Measurements from ENCODE around the gene SMAD4.
"Not testable (repeated sequence)": the region's sequence is repeated elsewhere in the genome, so short reads cannot be mapped to it uniquely, and the experiment has no call there.

SMAD4 gene

DNA sequence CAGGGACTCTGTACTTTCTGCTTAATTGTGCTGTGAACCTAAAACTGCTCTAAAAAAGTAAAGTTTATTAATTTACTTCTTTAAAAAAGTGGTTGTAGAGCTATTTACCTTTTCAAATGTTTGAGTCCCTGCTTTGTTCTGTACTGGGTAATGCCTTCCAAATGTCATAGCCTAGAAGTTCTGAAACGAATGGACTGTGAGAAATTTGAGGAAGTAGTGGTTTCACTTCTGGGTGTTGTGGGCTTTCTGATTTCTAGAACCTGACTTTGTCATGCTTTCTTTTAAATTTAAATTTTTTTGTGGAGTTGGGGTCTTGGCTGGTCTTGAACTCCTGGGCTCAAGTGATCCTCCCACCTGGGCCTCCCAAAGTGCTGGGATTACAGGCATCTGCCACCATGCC is 44.6 kb downstream of the SMAD4 start:
- peak; percentile 56 for DNase-seq

DNA sequence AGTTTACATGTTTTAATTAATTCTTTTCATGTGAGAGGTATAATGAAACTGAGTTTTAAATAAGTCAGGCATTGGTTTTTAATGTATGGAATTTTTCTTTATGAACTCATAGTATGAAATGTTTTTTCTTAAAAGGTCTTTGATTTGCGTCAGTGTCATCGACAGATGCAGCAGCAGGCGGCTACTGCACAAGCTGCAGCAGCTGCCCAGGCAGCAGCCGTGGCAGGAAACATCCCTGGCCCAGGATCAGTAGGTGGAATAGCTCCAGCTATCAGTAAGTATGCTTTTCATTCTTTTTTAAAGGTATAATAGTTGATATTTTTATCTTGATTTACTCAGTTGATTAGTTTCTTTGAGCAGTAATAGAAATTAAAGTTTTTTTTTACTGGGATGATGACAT is 46.5 kb downstream of the SMAD4 start:
- no peak for DNase-seq

DNA sequence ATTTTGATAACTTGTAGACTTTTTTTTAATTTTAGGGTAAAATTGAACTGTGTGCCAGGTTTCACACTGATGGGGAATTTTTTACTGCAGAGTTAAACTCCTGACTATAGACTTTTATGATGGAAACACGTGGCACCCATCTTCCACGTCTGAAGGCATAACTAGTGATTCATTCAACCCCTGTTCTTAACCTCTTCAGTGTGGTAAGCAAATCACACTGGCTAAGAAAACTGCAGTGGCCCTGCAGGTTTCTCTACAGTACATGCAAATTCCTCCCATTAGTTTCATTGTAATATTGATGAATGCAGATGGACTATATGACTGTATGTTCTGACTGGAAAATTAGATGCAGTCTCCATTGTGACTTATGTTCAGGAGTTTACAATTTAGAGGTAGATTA is 47.2 kb downstream of the SMAD4 start:
- DNase-seq, result no peak

DNA sequence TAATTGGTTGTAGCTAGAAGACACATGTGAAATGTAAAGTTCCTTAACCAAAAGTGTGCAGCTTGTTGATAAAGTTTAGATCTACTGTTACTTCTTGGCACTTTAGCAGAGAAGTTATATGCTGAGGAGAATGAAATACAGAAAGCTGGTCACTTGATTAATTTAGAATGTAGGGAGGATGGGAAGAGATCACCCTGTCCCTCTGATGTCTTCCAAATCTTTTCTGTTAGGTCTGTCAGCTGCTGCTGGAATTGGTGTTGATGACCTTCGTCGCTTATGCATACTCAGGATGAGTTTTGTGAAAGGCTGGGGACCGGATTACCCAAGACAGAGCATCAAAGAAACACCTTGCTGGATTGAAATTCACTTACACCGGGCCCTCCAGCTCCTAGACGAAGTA is 48.0 kb downstream of the SMAD4 start:
- DNase-seq, result no peak

DNA sequence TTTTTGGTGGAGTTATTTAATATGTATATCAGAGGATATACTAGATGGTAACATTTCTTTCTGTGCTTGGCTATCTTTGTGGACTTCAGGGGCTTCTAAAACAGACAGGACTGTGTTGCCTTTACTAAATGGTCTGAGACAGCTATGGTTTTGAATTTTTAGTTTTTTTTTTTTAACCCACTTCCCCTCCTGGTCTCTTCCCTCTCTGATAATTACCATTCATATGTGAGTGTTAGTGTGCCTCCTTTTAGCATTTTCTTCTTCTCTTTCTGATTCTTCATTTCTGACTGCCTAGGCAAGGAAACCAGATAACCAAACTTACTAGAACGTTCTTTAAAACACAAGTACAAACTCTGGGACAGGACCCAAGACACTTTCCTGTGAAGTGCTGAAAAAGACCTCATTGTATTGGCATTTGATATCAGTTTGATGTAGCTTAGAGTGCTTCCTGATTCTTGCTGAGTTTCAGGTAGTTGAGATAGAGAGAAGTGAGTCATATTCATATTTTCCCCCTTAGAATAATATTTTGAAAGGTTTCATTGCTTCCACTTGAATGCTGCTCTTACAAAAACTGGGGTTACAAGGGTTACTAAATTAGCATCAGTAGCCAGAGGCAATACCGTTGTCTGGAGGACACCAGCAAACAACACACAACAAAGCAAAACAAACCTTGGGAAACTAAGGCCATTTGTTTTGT is 52.7 kb downstream of the SMAD4 start:
- no peak for DNase-seq

DNA sequence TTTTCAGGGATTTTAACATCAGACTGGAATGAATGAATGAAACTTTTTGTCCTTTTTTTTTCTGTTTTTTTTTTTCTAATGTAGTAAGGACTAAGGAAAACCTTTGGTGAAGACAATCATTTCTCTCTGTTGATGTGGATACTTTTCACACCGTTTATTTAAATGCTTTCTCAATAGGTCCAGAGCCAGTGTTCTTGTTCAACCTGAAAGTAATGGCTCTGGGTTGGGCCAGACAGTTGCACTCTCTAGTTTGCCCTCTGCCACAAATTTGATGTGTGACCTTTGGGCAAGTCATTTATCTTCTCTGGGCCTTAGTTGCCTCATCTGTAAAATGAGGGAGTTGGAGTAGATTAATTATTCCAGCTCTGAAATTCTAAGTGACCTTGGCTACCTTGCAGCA is 53.4 kb downstream of the SMAD4 start:
- no peak for DNase-seq

DNA sequence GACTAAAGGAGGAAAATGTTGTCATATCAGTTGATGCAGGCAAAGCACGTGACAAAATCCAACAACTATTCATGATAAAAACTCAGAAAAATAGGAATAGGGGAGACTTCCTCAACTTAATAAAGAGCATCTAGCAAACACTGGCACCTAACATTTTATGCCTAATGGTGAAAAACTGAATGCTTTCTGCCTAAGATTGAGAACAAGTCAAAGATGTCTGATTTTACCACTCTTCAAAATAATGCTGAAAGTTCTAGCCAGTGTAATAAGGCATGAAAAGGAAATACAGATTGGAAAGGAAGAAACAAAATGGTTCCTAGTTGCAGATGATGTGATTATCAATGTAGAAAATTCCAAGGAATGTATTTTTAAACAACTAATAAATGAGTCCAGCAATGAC is 58.4 kb downstream of the SMAD4 start:
- no peak for DNase-seq

DNA sequence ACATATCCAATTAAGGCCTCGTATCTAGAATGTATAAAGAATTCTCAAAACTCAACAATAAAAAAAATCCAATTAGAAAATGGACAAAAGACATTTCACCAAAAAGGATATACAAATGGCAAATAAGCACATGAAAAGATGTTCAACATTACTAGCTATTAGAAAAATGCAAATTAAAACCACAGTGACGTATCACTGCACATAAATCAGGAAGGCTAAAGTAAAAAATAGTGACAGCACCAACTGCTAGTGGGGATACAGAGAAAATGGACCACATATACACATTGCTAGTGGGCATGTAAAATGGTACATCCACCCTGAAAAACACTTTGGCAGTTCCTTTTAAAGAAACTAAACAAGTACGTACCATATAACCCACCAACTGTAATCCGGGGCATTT is 59.7 kb downstream of the SMAD4 start:
- DNase-seq, result no peak

DNA sequence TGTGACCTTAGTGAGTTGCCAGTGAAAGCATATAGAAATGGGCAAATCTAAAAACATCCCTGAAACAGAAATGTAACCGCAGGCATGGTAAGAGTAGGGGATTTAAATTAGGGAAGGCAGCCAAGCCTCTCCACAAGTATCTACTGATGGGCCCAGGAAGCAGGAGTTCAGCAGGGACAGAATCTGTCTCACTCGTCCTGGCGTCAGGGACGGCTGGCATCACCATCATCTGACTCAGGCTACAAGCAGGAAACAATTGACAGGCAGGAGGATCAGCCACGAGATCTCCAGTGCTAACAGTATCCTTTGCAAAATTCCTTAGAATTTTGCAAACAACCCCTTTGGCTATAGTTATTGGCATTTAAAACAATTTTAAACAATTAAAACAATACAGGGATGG is 61.3 kb downstream of the SMAD4 start:
- no peak for DNase-seq

DNA sequence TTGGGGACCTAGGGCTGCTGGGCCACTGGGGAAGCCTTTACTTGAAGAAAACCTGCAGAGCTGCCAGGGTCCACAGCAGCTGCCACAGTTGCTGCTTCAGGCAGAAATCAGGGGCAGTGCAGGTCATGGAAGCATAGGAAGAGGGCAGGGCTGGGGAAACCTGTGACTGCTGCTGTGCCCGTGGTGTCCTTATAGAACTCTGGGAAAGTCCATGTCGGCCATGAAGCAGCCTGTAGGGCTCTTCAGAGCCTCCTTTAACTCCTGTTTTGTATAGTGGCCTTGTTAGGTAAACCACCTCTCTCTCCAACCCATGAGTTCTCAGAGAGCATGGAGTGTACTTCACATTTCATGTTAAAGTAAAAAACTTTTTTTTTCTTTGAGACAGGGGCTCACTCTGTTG is 62.1 kb downstream of the SMAD4 start:
- no peak for DNase-seq

DNA sequence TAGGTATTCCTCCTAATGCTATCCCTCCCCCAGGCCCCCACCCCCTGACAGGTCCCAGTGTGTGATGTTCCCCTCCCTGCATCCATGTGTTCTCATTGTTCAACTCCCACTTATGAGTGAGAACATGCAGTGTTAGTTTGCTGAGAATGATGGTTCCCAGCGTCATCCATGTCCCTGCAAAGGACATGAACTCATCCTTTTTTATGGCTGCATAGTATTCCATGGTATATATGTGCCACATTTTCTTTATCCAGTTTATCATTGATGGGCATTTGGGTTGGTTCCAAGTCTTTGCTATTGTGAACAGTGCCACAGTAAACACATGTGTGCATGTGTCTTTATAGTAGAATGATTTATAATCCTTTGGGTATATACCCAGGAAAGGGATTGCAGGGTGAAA is 63.0 kb downstream of the SMAD4 start:
- DNase-seq, result not testable (repeated sequence)

DNA sequence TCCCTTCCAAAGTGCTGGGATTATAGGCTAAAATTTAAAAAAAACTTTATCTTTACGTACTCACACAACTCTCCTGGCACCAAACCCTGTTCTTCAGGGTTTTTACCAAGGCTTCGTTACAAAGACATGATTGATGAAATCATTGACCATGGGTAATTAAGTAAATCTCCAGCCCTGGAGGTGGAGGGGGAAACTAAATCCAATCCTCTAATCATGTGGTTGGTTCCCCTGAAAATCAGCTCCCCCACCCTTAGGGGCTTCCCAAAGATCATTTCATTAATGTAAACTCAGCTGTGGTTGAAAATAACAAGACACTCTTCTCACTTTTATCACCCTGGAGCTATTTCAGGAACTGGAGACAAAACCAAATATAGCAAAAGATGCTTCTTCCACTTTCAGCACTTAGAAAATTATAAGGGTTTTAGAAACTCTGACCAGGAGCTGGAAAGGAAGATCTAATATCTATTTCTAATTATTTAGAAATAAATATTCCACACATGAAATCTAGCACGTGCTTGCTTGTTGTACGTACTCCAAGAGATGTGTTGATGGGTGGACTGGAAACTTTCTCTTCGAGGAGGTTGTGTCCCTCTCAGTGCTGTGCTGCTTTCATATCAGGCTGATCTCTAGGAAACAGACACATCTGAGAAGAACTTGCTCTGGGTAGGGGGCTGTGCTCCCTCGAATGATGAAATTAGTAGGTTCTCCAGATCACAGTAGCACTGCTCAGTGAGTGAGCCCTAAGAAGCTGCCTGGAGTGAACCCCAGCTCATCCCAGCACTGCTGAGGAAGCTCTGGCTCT is 67.2 kb downstream of the SMAD4 start:
- no peak for DNase-seq

DNA sequence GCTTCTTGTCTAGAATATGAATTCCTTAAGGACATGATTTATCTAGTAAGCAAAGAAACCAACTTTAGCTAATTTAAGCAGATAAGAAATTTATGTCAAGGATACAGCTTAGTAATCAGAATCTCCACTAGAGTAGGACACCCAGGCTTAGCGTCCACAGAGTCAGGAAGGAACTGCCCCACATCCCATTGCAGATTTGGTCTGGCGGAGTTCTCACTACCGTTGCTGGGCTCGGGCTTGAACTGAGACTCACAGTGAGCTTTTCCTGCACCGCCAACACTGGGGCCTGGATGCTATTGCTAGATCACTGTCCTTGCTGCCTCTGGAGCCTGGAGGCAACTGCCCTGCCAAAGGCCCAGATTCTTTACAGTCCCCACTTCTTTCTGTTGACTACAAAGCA is 68.1 kb downstream of the SMAD4 start:
- DNase-seq, result no peak

DNA sequence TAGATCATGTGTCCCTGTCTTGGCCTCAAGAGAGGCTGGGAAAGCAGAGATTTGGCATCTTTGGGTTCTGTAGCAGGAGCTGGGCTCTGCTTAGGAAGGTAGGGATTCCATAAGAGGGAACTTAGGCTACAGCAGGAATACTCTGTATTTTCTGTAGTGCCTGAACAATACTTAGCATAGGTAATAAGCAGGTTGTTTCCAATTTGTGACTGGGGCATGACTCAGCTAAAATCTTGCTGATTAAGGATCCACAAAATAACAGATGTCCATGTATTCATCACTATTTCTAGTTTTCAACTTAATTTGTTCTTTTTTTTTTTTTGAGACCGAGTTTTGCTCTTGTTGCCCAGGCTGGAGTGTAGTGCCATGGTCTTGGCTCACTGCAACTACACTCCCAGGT is 68.5 kb downstream of the SMAD4 start:
- no peak for DNase-seq

DNA sequence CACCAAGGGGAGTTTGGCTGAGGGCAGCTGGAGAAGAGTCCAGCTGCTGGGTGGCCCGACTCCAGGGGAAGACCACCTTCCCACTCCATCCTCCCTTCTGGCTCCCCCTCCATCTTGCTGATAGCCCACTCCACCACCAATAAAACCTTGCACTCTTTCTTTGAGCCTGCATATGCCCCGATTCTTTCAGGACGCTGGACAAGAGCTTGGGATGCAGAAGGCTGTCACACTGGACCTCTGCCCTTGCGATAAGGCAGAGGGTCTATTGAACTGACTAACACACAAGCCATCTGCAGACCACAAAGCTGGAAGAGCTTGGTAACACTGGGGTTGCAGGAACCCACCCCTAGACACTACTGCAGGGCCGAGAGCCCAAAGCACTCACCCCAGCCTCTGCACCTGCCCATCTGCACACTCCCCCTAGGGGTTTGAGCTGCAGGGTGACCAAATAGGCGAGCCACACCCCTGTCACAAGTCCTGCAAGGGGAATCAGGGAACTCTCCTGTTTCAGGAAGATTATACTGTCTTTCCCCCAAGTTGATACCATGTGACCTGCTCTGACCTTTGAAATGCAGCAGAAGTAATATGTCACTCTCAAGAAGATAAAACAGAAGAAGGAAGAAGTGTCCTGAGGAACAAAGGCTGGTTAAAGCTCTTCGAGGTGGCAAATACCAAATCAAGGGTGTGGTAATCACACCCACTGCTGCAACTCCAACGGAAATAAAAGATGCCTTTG is 70.5 kb downstream of the SMAD4 start:
- peak; percentile 4 for DNase-seq

DNA sequence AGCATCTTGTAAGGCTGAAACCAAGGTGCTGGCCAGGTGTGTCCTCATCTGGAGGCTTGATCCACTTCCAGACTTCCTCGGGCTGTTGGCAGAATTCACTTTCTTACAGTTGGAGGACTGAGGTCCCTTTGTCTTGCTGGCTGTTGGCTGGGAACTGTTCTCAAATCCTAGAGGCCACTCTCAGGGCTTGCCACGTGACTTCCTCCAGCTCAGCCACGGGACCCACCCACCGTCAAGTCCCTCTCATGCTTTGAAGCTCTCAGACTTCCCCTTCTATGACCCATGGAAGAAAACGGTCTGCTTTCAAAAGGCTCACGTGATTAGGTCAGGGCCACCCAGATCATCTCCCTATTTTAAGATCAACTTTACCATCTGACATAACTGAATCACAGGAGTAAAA is 77.1 kb downstream of the SMAD4 start:
- DNase-seq, result peak; percentile 47

DNA sequence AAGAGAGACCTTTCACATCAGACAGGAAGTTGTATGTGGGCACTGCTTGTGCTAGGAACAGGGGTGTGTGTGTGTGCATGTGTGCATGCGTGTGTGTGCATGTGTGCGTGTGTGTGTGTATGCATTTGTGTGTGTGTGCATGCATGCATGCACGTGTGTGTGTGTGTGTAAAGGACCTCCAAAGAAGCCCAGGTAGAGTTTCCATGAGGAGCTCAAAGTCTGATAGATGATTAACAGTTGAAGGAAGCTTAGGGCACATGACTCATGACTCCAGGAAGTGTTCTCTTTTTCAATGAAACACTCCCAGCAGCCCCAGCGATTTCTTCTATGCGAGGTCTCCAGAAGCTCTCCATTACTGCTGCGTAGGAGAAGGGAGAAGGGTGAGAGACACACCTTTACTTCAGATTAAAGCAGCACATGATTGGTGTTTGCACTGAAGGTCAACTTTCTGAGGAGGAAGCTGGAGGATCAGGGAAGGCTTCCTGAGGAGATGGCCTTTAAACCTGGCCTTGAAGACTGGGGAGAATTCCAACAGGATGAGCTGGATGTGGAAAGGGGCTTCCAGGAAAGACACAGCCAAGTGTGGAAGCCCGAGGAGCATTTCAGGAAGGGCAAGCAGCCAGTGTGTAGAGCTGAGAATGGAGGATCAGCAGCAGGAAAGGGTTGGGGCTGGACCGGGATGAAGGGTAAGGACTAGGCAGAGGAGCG is 77.7 kb downstream of the SMAD4 start:
- no peak for DNase-seq

DNA sequence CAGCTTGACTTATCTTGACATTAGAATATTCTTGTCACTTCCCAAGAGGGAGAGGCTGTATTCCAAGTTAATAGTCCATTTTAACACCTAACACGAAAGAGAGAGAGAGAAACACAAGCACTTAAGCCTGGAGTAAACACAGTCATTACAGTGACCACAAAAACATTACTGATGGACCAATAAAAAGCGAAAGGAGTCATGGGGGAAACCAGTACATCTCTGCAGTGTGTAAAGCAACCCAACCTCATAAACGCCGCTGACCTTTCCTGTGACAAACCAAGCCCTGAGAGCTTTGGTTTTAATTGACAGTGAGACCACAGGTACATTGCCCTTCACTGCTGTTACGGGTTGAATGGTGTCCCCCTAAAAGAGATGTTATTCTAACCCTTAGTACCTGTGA is 78.3 kb downstream of the SMAD4 start:
- no peak for DNase-seq

DNA sequence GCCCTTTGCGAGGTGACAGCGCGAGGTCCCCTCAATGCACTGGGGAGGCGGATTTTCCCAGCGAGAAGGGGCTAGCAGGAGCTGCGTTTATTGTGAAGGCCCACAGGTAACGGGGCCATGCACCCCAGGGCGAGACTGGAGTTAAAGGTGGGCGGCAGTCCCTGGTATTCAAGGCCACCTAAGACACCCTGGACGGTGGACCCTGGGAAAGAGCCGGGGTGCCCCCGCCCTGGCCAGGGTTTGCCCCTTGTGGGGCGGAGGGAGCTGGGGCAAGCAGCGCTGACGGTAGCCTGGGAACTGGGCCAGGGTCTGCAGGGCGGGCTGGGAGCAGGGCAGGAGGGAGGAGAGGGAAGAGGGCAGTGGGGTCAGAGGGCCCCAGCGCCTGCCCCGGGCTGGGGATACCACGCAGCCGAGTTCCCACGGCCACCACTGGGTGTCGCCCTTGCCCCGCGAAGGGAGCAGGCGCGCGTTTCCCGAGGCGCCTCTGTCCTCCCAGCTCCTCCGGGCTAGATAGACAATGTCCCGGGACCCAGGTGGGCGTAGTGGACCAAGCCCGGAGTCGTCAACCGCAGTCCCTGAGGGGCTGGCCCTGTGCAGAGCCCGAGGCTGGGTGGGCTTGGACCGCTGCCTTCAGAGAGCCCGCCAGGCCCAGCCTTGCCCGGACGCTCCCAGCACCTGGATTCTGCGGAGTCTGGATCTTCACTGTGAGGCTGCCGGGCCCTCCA is 80.2 kb downstream of the SMAD4 start:
- DNase-seq, result peak; percentile 48

DNA sequence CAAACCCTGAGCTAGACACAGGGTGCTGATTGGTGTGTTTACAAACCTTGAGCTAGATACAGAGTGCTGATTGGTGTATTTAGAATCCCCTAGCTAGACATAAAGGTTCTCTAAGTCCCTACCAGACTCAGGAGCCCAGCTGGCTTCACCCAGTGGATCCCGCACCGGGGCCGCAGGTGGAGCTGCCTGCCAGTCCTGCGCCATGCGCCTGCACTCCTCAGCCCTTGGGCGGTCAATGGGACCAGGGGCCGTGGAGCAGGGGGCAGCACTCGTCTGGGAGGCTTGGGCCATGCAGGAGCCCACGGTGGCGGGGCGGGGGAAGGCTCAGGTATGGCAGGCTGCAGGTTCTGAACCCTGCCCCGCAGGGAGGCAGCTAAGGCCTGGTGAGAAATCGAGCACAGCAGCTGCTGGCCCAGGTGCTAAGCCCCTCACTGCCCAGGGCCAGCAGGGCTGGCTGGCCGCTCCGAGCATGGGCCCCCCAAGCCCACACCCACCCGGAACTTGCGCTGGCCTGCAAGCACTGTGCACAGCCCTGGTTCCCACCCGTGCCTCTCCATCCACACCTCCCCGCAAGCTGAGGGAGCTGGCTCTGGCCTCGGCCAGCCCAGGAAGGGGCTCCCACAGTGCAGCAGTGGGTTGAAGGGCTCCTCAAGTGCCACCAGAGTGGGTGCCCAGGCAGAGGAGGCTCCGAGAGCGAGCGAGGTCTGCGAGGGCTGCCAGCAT is 81.8 kb downstream of the SMAD4 start:
- DNase-seq, result not testable (repeated sequence)

DNA sequence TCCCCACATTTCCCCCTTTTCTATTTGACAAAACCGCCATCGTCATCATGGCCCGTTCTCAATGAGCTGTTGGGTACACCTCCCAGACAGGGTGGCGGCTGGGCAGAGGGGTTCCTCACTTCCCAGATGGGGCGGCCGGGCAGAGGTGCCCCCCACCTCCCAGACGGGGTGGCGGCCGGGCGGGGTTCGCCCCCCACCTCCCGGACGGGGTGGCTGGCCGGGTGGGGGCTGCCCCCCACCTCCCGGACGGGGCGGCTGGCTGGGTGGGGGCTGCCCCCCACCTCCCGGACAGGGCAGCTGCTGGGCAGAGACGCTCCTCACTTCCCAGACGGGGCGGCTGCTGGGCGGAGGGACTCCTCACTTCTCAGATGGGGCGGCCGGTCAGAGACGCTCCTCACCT is 87.0 kb downstream of the SMAD4 start:
- DNase-seq, result not testable (repeated sequence)

DNA sequence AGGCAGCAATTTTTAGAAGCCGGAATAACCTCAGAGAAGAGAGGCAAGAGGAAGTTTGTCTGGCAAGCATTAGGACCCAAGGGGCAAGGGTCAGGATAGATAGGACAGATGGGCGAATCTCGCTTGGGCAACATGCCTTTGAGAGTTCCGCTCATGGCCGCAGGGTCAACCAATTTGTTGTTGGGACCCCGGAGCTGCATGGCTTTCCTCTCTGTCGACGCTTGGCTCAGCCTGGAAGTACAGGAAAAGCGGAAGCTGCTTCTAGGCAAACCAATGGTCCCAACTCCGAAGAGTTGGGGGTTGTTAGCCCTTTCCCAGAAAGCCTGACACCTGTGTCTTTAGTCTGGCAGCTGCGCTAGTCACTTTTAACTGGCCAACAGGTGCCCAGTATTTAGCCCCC is 89.5 kb downstream of the SMAD4 start:
- DNase-seq, result not testable (repeated sequence)
